HG02884 (cell line): Measurements from ENCODE around the gene SKI.

Source experiments
- ATAC-seq: cut with Tn5 transposase; IDR thresholded peaks from one replicate; pipeline ENCODE4 v1.9.1; 2021; ENCODE audit warnings: mild to moderate bottlenecking, moderate library complexity; ENCODE audit not compliant: unreplicated experiment

SKI gene

GRCh38 chr1:2229911-2230731 is 2.0 kb downstream of the SKI start:
- no peak for ATAC-seq

GRCh38 chr1:2230781-2231531 is 2.8 kb downstream of the SKI start:
- no peak for ATAC-seq

- no peak for ATAC-seq
Measured at GRCh38 chr1:2231532-2232254, 3.6 kb downstream of the SKI start.

GRCh38 chr1:2232255-2232915 is 4.3 kb downstream of the SKI start:
- no peak for ATAC-seq

- no peak for ATAC-seq
Measured at GRCh38 chr1:2232916-2233438, 4.9 kb downstream of the SKI start.

- ATAC-seq: no peak
Measured at GRCh38 chr1:2233468-2233867, 5.3 kb downstream of the SKI start.

GRCh38 chr1:2233997-2234761 is 6.1 kb downstream of the SKI start:
- no peak for ATAC-seq

- no peak for ATAC-seq
Measured at GRCh38 chr1:2234762-2235113, 6.6 kb downstream of the SKI start.

- no peak for ATAC-seq
Measured at GRCh38 chr1:2235300-2235998, 7.3 kb downstream of the SKI start.

- ATAC-seq: no peak
Measured at GRCh38 chr1:2236695-2237677, 8.9 kb downstream of the SKI start.

- no peak for ATAC-seq
Measured at GRCh38 chr1:2237773-2238172, 9.7 kb downstream of the SKI start.

- ATAC-seq: no peak
Measured at GRCh38 chr1:2238361-2239012, 10.4 kb downstream of the SKI start.

GRCh38 chr1:2239013-2239370 is 10.9 kb downstream of the SKI start:
- ATAC-seq: no peak

GRCh38 chr1:2239384-2239985 is 11.4 kb downstream of the SKI start:
- no peak for ATAC-seq

GRCh38 chr1:2240270-2241156 is 12.4 kb downstream of the SKI start:
- ATAC-seq: no peak

GRCh38 chr1:2241820-2242219 is 13.7 kb downstream of the SKI start:
- ATAC-seq: no peak
